Femur (tissue), 1 donor: Measurements from ENCODE around the gene PHLDB3.
"Not testable (repeated sequence)": the region's sequence is repeated elsewhere in the genome, so short reads cannot be mapped to it uniquely, and the experiment has no call there.

ENCODE experiments used
- DNase-seq: peaks from one replicate; pipeline ENCODE4 v3.0.0-alpha.2; 2017

The PHLDB3 gene

DNA sequence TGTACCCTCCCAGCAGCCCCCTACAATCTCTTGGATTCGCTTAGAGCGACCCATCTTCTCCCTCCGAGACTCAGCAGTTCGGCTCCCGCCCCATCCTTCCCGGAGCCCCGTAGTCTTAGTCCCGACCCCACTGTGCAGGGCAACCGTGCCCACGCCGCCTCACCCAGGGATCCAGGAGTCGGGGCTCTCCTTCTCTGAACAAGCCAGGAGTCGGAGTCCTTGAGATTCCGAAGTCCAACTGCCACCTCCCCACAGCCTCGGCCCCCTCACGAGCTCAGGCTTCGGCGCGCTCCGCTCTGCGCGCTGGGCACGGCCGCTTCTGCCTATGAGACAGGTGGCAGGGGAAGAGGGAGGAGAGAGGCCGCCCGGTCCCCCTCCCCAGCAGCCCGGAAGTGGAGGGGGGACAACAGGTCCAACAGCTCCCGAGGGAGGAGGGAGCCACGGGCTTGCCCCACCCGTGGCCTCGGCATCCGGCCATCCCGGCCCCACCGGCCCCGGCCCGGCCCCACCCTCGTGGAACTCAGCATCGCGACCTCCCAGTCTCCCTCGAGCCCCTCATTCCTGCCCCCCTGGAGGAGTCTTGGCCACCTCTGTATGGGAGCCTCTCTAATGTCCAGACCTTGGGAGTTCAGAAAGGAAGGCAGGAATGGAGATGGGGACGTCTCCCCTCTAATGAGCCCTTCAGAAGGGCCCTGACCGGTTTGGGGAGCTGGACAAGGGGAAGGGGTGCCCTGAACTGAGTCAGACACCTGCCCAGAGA is at the start of gene PHLDB3:
Gene PHLDB3, minus strand, starts transcription at position 321 of the 760 bp plus-strand sequence. CDS start 628 bp downstream, outside the sequence.
- peak; percentile 50 for DNase-seq

DNA sequence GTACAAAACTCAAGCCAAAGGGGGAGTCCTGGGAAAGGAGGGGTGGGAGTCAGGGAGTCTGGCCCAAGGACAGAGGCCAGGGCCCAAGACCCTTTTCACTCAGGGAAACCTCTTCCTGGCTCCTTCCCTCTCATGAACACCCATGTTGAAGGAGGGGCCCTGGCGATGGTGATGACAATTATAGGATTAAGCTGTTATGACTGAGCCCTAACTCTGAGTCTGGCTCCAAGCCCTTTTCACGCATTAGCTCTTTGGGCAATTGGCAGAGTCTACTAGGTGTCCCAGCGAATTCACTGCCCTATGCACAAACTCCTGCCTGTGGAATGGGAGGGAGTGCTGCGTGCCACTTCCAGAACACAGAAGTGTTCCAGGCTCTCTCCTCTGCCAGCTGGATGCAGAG is 49.1 kb upstream of the PHLDB3 start:
- no peak for DNase-seq

DNA sequence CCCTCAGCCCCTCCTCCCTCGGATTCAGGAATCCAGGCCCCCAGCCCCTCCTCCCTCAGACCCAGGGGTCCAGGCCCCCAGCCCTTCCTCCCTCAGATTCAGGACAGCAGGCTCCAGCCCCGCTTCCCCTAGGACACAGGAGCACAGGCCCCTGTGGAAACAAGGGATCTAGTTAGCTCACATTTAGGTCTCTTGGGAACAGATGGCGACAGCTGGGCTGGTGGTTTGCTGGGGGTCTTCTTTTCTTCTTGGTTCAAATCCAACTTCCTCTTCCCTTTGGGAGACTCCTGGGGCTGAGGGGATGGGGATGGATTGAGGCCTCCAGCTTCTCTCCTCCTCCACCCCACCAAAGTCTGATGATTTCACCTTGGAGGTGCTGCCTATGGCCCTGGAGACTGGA is 48.1 kb upstream of the PHLDB3 start:
- DNase-seq, result no peak

DNA sequence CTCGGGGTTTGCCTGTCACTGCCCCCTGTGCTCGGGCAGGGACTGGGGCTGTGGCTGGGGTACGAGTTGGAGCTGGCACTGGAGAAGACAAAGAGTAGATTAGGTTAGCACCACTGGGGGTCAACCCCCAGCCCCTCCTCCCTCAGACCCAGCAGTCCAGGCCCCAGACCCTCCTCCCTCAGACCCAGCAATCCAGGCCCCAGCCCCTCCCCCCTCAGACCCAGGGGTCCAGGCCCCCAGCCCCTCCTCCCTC is 47.6 kb upstream of the PHLDB3 start:
- no peak for DNase-seq

DNA sequence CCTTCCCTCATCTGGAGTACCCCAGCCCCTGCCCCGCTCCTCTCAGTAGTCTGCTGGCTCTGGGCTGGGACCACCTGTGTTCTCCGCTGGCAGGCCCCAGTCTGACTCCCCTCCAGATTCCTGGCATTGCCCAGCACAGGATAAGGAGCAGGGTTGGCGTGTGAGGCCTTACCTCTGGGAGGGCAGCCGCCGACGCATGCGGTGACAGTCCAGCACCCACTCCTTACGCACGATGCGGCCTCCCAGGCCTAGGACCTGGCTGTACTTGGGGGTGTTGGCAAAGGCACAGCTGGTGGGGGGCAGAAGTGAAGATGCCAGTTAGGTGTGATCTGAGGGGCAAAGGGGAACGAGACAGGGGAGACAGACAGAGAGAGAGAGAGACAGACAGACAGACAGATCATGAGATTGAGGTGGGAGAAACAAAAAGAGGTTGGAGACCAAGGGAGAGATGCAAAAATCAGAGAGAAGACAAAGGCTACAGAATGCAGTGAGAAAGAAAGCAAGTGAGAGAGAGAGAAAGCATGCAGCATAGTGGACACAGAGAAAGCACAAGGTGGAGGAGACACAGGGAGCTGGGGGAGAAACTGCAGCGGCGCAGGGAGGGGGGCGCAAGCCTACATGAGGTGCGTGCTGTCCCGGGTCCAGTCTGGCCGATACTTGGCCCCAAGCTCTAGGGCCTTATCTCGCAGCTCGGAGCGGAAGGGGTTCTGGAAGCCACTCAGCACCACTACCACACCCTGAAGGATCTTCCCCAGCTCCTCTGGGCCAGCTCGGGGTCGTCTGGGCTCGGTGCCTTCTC is 47.1 kb upstream of the PHLDB3 start:
- no peak for DNase-seq

DNA sequence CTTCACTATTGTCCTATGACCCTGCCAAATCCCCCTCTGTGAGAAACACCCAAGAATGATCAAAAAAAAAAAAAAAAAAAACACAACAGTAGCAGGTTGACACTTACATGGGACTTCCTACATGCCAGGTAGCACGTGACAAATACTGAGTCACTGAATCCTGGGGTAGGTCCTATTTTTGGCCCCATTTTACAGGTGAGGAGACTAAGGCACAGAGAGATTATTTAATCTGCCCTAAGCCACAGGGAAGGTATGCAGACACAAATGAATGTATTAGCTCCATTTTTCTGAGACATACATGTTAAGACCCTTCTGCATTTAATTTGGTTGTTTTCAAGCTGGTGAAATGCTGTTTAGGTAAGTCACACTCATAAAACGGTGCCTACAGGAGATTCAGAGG is 44.2 kb upstream of the PHLDB3 start:
- DNase-seq, result no peak

DNA sequence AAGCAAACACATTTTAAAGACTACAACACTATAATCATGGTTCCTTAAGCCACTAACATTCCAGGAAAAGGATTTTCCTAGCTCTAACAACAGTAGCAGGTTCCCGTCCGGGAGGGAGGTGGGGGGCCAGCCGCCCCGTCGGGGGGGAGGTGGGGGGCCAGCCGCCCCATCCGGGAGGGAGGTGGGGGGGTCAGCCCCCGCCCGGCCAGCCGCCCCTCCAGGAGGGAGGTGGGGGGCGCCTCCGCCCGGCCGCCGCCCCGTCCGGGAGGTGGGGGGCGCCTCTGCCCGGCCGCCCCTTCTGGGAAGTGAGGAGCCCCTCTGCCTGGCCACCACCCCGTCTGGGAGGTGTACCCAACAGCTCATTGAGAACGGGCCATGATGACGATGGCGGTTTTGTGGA is 43.4 kb upstream of the PHLDB3 start:
- DNase-seq, result not testable (repeated sequence)

DNA sequence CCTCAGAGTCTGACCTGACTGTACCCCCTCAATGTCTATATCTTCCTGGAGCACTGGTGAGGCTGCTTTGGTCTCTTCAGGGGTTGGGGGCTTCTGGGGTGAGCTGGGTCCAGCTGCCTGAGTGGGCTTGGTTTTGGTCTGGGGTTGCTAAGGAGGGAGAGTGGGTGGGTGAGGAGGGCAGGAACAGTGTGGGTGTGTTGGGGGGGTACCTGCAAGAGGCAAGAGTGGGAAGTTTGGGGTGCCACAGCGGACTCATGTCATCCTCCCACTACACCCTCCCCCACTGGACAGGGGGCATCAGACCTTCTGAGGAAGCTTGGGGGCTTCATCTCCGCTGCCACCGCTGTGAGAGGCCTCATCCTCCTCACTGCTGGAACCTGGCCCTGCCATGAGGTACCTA is 42.0 kb upstream of the PHLDB3 start:
- no peak for DNase-seq

DNA sequence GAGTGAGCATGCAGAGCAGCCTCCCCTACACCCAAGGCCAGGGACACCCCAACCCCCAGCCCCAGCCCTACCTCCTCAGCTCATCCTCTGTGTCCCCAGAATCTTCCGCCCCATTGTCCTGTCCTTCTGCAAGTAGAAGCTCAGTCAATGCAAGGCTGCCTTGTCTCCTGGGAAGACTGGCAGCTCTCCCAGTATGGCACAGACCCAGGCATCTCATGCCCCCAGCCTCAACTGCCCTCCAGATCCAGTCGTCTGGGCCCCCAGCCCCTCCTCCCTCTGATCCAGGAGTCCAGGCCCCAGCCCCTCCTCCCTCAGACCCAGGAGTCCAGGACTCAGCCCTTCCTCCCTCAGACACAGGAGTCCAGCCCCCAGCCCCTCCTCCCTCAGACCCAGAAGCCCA is 41.4 kb upstream of the PHLDB3 start:
- DNase-seq, result no peak

DNA sequence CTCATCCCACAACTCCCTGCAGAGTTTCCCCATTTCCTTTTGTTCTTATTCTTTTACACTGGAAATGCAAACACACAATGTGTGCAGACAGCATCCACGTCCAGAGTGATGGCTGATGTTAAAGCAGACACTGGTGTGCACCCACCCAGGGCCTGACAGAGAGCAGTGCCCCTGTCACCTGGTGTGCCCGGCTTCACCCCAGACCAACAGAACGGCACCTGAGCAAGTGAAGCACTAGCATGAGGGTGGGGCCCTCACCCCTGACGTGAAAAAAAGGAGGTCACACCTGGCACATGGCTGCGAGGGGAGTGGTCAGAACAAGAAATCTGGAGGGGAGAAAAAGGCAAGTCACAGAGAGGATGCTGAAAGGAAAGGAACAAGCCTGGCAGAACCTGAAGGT is 40.7 kb upstream of the PHLDB3 start:
- DNase-seq, result no peak

DNA sequence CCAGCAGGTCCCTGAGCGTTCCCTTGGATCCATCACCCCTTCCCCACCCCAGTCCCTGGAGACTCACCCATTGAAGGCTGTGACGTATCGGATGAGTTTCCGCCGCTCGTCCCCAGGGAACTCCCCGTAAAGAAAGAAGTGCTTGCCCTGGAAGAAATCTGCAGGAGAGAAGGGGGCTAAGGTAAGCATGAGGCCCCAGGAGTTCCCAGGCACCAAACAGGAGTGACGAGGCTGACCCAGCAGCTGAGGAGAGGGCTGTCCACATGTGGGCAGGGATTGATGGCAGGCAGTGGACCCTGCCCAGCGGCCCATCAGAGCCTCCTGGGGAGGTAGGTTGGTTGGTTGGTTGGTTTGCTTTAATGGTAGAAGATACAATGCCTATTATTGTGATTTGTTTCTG is 39.5 kb upstream of the PHLDB3 start:
- DNase-seq, result no peak

DNA sequence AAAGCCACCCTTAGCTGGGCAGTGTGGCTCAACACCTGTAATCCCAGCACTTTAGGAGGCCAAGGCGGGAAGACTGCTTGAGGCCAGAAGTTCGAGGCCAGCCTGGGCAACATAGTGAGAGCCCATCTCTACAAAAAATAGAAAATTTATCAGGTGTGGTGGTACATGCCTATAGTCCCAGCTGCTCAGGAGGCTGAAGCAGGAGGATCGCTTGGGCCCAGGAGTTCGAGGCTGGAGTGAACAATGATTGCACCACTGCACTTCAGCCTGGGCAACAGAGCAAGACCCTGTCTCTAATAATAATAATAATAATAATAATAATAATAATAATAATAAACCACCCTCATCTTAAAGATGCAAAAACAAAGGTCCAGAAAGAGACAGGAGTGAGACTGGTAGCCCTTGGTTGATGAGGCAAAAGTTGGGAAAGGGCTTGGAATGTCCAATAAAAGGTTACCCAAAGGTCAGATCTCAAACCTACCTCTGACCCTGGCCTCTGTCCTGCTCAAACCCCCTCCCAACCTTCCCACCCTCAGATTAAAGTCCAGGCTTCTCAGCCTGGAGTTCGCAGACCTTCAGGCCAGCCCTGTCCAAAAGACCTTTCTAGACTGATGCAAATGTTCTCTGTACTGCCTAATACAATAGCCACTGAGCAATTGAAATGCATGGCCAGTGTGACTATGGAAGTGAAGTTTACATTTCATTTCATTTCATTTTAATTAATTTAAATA is 37.5 kb upstream of the PHLDB3 start:
- no peak for DNase-seq

DNA sequence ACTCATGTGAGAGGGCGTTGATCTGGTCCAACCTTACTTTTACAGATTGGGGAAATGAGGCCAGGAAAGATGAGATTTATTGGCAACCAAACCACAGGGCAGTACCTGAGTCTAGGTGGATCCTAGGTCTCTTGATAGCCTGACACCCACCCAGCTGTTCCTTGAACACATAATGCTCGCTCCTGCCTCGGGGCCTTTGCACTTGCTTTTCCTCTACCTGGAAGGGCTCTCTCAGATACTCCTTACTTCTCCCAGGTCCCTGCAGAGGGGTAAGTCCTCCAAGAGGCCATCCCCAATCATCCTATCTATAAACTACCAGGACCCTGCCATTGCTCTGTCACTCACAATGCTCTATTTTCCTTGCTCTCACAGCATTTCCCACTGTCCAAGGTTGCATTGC is 35.8 kb upstream of the PHLDB3 start:
- DNase-seq, result no peak

DNA sequence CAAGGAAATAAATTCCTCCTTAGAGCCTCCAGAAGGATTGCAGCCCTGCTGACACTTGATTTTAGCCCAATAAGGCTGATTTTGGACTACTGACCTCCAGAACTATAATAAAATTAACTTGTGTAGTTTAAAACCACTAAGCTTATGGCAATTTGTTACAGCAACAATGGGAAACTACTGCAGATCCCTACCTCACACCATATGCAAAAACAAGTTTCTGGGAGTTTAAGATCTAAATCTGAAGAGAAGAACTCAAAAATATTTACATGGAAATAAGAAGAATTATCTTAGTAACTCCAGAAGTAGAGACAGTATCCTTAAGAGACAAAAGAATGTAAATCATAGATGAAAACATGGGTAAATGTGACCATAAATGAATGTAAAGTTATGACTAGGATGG is 34.4 kb upstream of the PHLDB3 start:
- DNase-seq, result no peak

DNA sequence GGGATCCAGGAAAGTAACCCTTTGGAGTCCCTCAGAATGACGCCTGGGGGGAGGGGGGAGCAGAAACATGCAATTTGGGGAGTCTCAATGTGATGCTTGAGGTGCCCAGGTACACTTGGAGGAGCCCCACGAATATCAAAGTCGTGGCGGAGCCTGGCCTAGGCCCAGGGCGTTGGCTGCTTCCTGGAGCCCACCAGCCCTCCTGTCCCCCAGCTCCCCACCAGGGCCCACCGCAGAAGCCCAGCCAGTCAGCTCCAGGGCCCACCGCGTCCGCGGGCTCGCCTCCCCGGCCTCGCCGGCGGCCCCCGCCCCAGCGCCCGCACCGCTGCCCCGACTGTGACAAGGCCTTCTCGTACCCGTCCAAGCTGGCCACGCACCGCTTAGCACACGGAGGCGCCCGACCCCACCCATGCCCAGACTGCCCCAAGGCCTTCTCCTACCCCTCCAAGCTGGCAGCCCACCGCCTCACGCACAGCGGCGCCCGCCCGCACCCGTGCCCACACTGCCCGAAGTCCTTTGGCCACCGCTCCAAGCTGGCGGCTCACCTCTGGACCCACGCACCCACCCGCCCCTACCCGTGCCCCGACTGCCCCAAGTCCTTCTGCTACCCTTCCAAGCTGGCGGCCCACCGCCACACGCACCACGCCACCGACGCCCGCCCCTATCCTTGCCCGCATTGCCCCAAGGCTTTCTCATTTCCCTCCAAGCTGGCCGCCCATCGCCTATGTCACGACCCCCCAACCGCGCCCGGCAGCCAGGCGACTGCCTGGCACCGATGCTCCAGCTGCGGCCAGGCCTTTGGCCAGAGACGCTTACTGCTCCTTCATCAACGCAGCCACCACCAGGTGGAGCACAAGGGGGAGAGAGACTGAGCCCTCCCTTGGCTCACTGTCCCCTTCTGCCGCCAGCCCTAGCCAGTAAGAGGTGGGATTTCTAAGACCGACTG is 30.5 kb upstream of the PHLDB3 start:
- DNase-seq, result peak; percentile 86

DNA sequence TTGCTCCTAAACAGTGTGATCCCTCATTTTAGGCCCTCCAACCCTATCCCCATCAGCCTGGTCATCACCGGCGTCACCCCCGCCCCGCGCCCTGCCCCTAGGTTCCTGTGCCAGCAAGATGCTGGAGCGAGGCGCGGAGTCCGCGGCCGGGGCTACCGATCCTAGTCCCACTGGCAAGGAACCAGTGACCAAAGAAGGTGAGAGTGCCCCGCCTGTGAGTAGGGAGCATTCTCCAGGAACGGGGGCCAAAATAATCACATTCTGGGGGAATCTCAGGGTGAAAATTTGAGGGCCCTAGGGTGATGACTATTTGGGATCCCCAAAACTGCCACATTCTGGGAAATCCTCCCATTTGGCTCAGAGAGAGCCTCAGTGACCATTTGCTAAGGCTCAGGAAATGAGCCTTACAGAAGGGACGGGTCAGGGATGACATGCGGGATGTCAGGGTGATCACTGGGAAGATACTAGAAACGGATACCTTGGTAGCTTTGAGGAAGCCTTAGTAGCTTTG is 29.8 kb upstream of the PHLDB3 start:
- DNase-seq, result no peak

DNA sequence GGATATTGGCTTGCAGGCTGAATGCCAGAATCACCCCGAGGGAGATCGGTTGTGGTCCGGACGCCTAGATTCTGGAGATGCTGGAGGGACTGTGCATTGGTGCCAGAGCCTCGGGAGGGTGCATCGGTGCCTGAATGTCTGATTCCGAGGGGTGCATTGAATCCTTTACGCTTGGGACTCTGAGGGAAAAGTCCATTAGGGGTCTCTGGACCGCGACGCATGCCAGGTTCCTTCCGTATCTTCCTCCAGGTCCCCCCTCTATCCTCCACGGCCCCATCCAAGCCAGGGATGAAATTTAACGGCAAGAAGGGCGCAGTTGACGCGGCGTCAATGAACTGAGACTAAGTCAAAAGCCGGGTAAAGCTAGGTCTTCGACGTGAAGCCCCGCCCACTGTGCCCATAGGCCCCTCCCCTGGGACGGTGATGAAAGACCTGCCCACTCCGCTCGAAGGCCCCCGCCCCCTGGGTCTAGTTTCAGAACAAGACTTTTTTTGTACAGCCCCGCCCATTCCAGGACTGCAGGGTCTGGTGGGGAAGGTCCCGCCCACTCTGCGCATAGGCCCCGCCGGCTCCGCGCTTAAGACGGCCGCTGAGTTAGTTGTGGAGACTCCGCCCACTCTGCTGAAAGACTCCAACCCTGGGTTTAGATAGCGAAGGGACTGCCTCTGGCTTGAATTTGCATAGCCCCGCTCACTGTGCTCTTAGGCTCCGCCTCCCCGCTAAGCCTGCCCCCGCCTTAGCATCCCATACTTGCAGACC is 29.2 kb upstream of the PHLDB3 start:
- DNase-seq, result peak; percentile 99

DNA sequence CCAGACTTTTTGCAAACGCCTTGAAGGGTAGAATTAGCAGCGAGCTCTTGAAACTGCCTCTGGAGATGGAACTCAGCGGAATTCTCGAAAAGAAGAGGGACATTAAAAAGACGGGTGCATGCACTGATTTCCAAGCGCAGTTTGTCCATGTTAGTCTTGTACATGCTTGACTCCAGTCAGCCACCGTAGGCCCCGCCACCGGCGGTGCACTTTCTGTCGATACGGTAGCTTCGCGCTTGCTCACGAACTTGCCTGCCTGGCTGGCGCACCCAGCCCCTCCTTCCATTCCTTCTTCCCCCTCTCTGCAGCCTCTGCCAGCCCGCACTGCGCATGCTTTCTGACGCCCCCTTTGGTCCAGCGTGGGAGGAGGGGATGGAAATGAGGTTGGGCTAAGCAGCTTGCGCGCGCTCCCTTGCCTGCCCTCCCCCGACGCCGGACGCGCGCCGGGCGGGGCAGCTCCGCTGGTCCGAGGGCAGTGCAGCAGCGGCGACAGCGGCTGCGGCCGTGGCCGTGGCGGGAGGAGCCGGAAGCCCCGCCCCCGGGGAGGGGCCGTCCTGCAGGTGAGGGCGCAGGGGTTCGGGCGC is 28.5 kb upstream of the PHLDB3 start, which contains the start of gene ZNF575:
Gene ZNF575, plus strand, starts transcription at position 227 of the 584 bp plus-strand sequence. CDS start 1,235 bp downstream, outside the sequence.
- peak; percentile 99 for DNase-seq

DNA sequence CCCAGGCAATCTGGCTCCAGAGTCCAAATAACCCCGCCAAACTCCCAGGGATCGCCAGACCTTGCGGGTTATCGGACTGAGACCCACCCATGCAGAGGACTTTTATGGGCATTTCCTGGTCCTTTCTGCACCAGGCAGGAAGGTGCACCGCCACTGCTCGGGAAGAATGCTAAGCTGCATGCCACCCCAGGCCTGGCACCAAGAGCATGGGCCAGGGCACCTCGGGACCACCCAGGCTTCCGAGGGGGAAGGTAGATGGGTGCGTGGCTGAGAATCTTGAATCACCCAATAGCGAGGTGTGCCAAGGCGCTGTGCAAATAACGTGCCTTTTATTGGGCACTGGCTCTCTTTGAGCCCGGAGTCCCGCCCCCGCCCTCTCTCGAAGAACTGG is 28.0 kb upstream of the PHLDB3 start:
- DNase-seq, result no peak

DNA sequence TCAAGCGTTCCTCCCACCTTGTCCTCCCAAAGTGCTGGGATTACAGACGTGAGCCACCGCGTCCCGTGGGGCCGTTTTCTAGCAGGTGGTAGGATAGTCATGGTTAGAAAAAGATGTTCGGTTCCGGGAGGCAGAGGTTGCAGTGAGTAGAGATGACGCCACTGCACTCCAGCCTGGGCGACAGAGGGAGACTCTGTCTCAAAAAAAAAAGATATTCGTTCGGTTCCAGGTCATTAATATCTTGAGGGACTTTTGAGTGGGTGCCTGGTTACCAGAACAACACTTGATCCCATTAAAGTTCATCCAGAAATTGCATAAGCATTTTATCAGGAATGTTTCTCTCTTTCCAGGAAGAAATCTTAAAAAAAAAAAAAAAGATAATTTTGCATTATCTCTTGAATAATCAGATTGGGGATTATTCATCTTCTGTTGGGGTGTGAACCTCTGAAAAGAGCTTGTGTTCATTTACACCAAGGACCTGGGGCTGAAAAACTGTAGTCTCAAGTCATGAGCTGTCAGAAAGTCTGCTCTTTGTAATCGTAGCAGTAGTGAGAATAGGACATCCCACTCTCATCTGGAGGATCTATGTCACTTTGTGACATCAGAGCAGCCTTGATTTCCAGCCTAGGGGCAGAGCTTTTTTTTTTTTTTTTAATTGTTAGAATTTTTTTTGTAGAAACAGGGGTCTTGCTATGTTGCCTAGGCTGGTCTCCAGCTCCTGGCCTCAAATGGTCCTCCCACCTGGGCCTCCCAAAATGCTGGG is 23.5 kb upstream of the PHLDB3 start:
- no peak for DNase-seq
